Measurements from ENCODE around the gene CHMP4A.
A peak's percentile ranks its signal among the peaks of the same experiment; 100 is the strongest.

CHMP4A gene

DNA sequence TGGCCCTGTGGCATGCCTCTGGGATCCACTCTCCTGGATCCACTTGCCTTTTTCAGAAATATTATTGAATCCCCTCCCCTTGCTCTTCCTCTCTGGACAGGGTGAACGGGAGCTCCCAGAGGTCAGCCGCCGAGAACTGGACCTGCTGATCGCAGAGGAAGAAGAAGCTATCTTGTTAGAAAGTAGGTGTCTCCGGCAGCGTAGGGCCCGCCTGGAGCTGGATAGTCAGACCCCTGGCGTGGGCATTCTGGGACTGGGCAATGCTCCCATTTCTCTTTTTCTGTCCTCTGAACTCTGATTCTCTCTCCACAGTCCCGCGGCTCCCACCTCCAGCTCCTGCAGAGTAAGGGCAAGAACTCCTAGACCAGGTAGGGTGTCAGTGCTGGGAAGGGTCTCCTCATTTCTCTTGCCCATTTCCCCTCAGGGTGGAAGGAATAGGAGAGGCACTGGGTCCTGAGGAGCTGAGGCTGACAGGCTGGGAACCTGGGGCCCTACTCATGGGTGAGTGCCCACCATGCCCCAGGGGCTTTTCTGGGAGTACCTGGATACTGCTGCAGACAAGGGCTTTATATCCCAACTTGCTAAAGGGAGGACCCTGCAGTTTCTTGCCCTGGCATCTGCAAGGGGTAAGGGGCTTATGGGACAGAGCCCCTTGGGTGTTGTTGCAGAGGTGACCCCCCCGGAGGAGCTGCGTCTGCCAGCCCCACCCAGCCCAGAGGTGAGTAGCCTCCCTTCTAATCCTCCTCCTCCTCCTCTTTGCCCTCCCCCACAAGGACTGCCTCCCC lies 36.1 kb downstream of the CHMP4A start:
- DNase-seq: no peak

DNA sequence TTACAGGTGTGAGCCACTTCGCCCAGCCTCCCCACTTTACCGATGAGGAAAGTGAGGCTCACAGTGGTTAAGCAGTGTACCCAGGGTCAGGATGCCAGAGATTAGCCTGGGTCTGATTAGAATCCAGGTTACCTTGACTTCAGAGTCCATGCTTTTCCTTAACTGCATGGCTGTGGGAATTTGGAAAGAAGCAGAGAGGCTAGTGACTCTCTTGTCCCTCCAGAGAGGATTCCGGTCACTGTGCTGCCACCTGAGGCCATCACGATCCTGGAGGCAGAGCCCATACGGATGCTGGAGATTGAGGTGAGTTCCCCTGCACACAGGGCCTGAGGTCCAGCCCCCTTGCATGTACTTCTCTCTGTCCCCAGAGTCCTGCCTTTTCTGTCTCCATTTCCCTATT lies 36.7 kb downstream of the CHMP4A start:
- no peak for DNase-seq

DNA sequence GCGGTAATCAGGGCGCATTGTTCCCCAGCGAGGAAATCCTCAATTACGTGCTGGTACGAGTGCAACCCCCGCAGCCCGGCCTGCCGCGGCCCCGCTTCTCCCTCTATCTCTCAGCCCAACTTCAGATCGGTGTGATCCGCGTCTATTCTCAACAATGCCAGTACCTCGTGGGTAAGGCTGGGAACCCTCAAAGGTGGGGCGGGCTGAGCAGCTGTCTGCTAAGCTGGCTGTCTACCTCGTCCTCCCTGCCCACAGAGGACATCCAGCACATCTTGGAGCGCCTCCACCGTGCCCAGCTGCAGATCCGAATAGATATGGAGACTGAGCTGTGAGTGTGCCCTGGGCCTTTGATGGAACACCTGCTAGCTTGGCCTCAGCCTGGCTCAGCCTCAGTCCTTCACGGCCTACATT lies 40.4 kb downstream of the CHMP4A start:
- DNase-seq: no peak

DNA sequence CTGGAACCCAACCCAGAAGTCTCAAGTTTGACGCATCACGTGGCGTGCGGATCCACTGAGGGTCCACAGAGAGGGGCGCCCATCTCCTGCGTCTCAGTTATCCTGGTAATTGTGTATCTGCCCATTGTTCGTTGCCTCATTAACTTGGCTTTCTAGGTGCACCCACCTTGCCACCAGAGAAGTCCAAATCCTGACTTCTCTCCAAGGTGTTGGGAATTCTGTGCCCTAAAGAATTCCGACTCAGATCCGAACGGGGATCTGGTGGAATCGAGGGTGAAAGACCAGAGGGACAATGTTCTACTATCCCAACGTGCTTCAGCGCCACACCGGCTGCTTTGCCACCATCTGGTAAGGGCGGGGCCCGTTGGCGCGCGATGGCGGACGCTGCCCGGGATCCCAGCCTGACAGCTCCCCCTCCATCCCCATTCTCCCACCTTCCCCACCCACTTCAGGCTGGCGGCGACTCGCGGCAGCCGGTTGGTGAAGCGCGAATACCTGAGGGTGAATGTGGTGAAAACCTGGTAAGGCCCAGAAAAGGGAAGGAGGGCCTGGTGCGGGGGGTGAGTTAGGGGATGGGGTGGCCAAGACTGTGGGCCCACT lies 40.9 kb downstream of the CHMP4A start:
- DNase-seq: no peak

DNA sequence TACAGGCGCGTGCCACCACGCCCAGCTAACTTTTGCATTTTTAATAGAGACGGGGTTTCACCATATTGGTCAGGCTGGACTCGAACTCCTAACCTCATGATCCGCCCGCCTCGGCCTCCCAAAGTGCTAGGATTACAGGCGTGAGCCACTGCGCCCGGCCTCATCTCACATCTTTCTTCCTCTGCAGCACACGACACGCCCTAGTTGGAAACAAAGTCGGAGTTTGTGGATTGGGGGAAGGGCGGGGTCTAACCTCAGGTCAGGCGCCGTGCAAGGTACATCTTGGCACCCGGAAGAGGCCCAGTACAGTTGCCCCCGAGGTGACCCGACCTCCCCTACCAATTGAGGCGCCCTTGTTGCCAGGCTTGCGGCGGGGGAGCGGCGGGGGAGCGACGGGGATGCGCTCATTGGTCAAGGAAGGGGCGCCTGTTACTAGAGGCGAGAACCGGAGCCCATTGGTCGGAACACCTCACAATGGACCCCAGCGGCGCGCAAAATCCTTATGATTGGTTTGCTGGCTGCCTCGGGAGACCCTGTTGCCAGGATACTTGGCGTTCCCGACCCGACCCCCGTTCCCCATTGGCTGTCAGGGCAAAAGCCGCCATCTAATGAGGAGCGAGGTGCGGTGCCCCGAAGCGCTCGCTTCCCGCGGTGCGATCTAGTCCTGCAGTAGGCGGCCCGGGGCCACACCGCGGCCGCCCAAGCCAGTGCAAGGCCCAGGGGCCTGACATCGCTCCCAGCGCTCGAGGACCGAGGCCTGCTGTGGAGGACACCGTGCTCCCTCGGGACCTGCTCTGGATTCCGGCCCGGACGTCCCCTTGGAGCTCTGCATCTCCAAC lies 41.6 kb downstream of the CHMP4A start, which contains the start of gene REC8:
TSS of gene REC8 (plus strand) at position 659 of the 839 bp plus-strand sequence. CDS start 473 bp downstream, outside the sequence.
- DNase-seq: peak; percentile 54

DNA sequence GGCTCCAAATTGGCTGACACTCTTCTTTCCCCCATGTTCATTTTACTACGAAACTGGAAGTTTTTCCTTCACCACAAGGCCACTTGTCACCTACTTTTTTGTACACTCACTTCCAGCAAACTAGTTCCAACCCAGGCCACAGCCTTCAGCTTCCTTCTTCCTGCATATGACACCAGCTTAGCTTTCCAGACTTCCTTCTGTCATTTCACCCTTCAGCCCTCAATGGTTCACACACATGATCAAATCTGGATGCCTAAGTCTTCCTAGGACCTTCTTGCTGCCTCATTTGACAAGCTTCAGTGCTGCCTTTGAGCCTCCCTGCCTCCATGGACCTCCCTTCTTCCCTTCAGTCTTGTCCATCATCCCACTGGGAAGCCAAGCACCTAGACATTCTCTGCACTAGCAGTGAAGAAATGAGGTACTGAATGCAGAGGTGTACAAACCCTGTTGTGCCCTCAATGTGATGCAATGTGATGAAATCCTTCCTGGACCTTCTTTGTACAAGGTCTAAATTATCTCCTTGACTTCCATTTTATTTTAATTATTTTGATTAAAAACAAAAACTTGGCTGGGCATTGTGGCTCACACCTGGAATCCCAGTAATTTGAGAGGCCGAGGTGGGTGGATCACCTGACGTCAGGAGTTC lies 45.7 kb downstream of the CHMP4A start:
- DNase-seq: no peak

DNA sequence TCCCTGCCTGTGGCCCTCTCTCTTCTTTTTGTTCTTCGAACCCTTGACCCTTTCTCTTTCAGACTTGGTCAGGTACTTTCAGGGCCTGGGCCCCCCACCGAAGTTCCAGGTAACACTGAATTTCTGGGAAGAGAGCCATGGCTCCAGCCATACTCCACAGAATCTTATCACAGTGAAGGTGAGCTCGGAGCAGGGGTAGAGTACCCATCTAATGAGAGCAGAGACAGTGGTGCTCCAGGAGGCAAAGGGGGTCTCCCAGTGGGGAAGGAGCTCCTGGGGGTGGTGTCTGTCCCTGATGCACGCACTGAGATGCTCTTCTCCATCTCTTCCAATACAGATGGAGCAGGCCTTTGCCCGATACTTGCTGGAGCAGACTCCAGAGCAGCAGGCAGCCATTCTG lies 47.5 kb downstream of the CHMP4A start:
- no peak for DNase-seq

DNA sequence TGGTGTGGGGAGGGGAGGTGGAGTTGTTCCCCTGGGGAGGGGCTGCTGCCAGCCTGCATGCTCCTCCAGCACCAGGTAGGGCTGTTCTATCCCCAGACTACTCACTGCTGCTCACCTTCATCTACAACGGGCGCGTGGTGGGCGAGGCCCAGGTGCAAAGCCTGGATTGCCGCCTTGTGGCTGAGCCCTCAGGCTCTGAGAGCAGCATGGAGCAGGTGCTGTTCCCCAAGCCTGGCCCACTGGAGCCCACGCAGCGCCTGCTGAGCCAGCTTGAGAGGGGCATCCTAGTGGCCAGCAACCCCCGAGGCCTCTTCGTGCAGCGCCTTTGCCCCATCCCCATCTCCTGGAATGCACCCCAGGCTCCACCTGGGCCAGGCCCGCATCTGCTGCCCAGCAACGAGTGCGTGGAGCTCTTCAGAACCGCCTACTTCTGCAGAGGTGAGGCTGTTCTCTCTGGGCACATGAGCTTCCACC lies 48.7 kb downstream of the CHMP4A start:
- no peak for DNase-seq

DNA sequence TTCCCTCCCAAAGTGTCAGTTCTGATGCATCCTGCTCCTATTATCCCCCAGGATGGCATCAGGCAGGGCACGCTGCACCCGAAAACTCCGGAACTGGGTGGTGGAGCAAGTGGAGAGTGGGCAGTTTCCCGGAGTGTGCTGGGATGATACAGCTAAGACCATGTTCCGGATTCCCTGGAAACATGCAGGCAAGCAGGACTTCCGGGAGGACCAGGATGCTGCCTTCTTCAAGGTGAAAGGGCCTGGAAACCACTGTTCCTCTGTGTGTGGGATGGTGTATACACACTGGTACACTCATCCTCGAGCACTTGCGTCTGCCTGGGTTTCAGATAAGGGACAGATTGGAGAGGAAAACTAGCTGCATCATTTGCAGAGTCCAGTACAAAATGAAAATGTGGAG lies 51.2 kb downstream of the CHMP4A start:
- no peak for DNase-seq

DNA sequence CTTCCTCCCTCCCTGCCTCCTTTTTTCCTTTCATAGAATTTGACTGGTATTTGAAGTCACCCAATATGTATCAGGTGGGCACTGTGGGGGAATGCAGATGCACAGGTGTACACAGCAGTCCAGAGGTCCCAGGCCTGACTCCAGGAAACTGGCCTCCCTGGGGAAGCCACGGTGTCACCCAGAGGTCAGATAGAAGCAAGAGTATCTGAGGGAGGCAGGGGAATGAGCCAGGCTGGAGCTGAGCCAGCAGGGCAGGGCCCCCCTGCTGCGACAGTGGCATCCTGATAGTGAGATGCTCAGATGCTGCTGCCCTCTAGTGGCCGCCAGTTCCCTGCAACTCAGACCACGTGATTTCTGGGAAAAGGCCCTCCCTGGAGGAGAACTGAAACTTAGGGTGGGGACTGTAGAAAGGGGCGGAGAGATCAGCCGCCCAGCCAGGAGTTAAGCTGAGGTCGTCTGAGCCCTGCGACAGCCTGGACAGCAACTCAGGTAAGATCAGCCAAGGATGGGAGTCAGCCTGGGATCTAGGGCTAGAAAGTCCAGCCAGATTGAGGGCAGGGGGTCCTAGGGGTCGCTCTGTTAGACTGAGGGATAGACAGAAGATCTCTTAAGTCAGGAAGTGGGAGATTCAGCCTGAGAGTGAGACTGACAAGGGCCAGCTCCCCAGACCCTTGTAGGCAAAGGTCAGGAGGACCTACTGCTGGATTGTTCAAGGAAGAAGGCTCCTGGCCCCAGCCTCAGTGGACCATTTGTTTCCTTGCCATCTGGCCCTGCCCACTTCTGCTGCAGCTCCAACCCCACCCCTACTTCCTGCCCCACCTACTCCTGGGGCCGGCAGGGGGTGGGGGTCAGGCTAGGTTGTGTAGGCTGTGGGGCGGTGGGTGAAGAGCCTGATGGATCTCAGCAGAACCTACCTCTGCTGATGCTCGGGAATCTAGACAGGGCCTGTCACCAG lies 52.2 kb downstream of the CHMP4A start, which contains the start of gene IRF9:
TSS of gene IRF9 (plus strand) at position 416 of the 955 bp plus-strand sequence. CDS start 880 bp downstream, outside the sequence.
- peak; percentile 96 for DNase-seq

DNA sequence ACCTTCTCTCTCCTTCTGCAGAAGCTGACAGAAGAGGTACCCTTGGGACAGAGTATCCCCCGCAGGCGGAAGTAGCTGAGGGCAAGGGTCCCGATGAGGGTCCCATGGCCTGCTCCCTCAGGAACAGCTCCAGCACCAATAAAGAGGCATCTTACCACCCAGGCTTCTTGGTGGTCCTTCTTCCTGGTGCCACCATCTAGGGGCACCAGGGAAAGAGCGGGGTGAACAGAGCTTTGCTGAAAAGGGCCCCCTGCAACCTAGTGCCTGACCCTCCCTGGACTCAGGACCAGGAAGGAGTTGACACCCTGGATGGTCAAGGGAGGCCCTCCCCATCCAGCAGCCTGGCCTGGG lies 52.8 kb downstream of the CHMP4A start:
- no peak for DNase-seq

DNA sequence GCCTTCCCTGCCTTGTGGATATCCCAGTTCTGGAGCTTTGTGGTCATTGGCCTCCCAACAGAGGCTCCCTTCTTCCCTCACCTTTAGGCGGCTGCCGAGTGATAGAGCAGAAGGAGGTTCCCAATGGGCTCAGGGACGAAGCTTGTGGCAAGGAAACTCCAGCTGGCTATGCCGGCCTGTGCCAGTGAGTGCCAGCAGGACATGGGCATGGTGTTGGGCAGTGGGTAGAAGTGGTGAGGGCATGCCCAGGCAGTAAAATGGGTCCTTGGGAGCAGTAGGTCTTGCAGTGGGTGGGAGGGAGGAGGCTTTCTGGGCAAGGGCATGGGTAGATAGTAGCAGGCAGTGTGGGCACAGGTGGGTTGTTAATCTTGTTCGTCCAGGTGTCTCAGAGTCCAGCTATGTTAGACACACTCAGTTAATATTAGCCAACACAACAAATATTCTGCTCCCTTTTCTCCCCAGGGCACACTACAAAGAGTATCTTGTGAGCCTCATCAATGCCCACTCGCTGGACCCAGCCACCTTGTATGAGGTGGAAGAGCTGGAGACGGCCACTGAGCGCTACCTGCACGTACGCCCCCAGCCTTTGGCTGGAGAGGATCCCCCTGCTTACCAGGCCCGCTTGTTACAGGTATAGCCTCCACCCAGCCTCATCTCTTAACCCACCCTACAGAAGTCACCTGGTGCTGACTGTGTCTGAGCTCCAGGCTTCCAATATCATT lies 53.4 kb downstream of the CHMP4A start:
- no peak for DNase-seq

Measured in stimulated activated CD4-positive, alpha-beta T cell treated with anti-CD3 and anti-CD28 coated beads, Interleukin-12 subunit alpha, Interleukin-12 subunit beta, amount 100 ng/mL, for 4 hours (primary cell).